Measurements from ENCODE around the gene MRPL19. TPM values are rescaled to one million over a fixed set of nuclear protein-coding genes. Genes with fewer than 3 reads are reported as not detected.

MRPL19 gene
- total RNA-seq (2014; rRNA removed; shearing (Covaris generic)) = 48.7 and 62.4 TPM in 2 replicates

GRCh38 chr2:75646583-75647425 lies at the start of gene MRPL19:
Gene MRPL19, plus strand, starts transcription at chr2:75646783. Its CDS starts 25 bp downstream, at chr2:75646808.

DNA sequence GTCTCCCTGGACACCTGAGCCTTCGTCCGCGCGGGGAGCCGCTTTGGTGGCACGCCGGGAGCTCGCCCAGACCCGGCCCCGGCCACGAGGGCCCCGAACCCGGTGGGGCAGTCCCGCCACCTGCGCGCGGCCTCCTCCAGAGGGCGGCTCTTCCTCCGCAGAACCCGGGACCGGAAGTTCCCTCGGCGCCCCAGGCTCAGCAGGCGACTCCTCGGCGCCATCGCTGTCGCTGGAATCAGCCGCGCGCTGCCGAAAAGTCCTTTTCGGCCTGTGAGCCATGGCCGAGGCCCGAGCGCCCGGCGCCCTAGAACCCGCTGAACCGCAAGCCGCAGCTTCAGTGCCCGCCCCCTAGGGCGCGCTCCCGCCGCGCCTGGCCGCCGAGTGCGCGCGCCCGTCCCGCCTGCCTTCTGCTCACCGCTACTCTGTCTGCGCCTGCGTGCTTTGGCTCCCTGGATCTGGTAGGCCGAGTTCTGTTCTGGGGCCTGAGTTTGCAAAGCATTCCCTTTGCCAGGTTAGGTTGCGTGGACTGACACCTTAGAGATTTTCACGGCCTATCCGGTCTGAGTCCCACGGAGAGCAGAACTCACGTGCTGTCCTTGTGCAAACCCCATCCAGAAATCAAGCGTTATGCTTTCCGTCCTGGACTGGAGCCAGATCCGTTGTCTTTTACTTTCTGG lies 64.1 kb downstream of the MRPL19 start, which contains the start of gene GCFC2:
GCFC2 (minus strand) TSS at position 339 of the 677 bp plus-strand sequence; CDS start at position 279, 60 bp downstream.

Small RNAs within 50 kb of the gene (small RNA-seq; reads per million reads assigned to genes)
- 0.54 reads per million, percentile 29 among the genes with 10 or more reads in this experiment for gene RF00012

Other genes with a start within 250 kb of the MRPL19 start
- 35.2 and 37.8 TPM in 2 replicates for gene EVA1A, start 85.8 kb upstream of the MRPL19 start, total RNA-seq (2014; rRNA removed; shearing (Covaris generic))
- 29.1 and 36.1 TPM in 2 replicates for gene GCFC2, start 64.1 kb downstream of the MRPL19 start, total RNA-seq (2014; rRNA removed; shearing (Covaris generic))

Data from A375 (cell line).